ACC112 (cell line): ENCODE data around the gene SCTR.

Experiments used
- H2AFZ ChIP-seq: fragments of 200-600 bp; sonication (generic); one replicate; pipeline ENCODE4 v1.6.0; 2017; ENCODE audit warnings: antibody characterized with exemption, low read length; ENCODE audit not compliant: unreplicated experiment
- H3K27ac ChIP-seq: fragments of 200-600 bp; sonication (generic); 2 replicates; pipeline ENCODE4 v1.5.1; 2014; ENCODE audit warnings: low read depth, mild to moderate bottlenecking, antibody characterized with exemption, low read length, moderate library complexity
- H3K27me3 ChIP-seq: fragments of 200-600 bp; sonication (generic); 2 replicates; pipeline ENCODE4 v1.6.1; 2014; ENCODE audit warnings: mild to moderate bottlenecking, antibody characterized with exemption, low read length, moderate library complexity, mixed read lengths; ENCODE audit not compliant: insufficient read depth
- H3K36me3 ChIP-seq: fragments of 200-600 bp; sonication (generic); 2 replicates; pipeline ENCODE4 v1.6.1; 2016; ENCODE audit warnings: mild to moderate bottlenecking, antibody characterized with exemption, low read length, moderate library complexity, mixed read lengths; ENCODE audit not compliant: insufficient read depth
- H3K4me1 ChIP-seq: fragments of 200-600 bp; sonication (generic); one replicate; pipeline ENCODE4 v1.6.1; 2016; ENCODE audit warnings: low read length, mixed read lengths; ENCODE audit not compliant: insufficient read depth, unreplicated experiment, control insufficient read depth
- H3K4me3 ChIP-seq: fragments of 200-600 bp; sonication (generic); 2 replicates; pipeline ENCODE4 v1.5.1; 2014; ENCODE audit warnings: mild to moderate bottlenecking, low read depth, low read length
- H3K79me2 ChIP-seq: fragments of 200-600 bp; sonication (generic); one replicate; pipeline ENCODE4 v1.6.0; 2016; ENCODE audit warnings: low read length; ENCODE audit not compliant: control insufficient read depth, unreplicated experiment, insufficient read depth

SCTR gene

DNA sequence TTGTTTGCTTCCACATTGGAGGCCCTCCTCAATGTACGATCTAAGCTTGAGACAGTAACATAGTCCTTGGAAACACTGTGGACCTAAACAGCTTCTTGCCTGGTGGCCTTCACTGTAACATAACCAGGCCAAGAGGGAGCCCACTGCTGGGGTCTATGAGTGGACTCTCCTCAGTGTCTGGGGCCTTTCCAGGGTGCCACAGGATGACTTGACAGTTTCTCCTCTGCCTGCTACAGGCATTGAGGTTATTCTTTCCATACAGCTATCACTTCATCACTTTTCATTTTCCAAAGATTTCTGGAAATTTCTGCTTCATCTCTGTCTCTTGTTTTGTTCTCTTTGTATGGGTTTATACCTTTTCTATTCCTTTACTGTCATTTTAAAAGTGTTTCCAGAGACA lies 11.3 kb downstream of the SCTR start:
- no peaks in the 10 kb centered on the region for H3K79me2 ChIP-seq
- peaks cover 61% of the 10 kb centered on the region for H3K27me3 ChIP-seq
- H3K27ac ChIP-seq = no peak overlapping the region
- H3K4me1 ChIP-seq = no peaks in the 10 kb centered on the region
- no peak overlapping the region for H2AFZ ChIP-seq
- no peaks in the 10 kb centered on the region for H3K36me3 ChIP-seq
- no peak overlapping the region for H3K4me3 ChIP-seq

DNA sequence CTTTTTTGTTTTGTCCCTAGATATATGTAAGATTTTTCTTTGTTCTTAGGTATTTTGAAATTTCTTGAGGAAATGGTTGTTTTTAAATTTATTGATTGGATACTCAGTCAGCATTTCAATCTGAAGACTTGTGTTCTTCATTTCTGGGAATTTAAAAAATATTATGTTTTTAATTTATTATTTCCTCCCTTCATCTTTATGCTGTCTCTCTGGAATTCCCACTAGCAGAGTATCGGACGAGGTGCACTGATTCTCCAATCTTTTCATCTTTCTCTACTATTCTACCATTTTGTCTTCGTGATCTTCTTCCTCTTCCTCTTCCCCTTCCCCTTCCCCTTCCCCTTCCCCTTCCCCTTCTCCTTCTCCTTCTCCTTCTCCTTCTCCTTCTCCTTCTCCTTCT lies 12.3 kb downstream of the SCTR start:
- Histone ChIP-seq H3K4me3 (no peak overlapping the region), H3K36me3 (no peaks in the 10 kb centered on the region), H2AFZ (no peak overlapping the region)

DNA sequence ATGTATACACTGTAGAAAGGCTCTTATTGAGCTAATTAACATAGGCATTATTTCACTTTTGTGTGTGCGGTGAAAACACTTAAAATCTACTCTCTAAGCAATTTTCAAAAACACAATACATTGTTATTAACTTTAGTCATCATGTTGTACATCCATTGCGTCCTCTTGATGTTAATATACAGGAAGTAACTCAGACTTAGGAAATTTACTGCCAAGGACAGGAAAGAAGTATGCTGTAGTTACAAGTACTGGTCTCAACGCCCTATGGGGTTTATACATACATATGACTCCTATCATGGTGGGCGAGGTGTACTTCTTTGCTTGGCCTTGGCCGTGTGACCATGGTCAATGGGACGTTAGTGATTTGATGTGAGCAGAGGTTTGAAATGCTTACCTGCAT lies 15.5 kb downstream of the SCTR start:
- no peak overlapping the region for H3K4me3 ChIP-seq
- H3K4me1 ChIP-seq = no peaks in the 10 kb centered on the region
- peaks cover 34% of the 10 kb centered on the region for H3K27me3 ChIP-seq
- no peaks in the 10 kb centered on the region for H3K36me3 ChIP-seq
- no peaks in the 10 kb centered on the region for H3K79me2 ChIP-seq
- no peak overlapping the region for H3K27ac ChIP-seq
- no peak overlapping the region for H2AFZ ChIP-seq

More for the DNA sequence above, 12.3 kb downstream of the SCTR start:
- Histone ChIP-seq H3K79me2 (no peaks in the 10 kb centered on the region), H3K27me3 (peaks cover 58% of the 10 kb centered on the region), H3K27ac (no peak overlapping the region), H3K4me1 (no peaks in the 10 kb centered on the region)

DNA sequence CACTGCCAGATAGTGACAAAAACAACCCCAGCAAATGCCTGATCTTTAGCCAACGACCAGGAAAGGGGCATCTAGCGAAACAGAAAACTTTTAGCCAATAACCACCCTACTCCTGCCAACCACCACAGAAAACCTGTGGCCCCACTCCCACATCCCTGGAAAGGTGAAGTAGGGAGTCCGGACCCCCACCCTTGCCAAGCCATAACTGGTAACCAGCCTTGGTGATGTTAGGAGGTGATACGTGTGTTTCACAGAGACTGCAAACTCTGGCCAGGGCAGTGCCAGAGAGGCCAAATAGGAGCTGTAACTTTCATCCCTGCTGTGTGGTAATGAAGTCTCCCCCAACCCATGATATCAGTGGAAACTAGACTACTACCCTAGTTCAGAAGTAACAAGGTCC lies 27.6 kb downstream of the SCTR start:
- H3K79me2 ChIP-seq = no peaks in the 10 kb centered on the region
- no peaks in the 10 kb centered on the region for H3K36me3 ChIP-seq
- H3K4me3 ChIP-seq = no peak overlapping the region
- H3K27ac ChIP-seq = no peak overlapping the region
- peaks cover 9% of the 10 kb centered on the region for H3K4me1 ChIP-seq
- H2AFZ ChIP-seq = no peak overlapping the region
- peaks cover 53% of the 10 kb centered on the region for H3K27me3 ChIP-seq

DNA sequence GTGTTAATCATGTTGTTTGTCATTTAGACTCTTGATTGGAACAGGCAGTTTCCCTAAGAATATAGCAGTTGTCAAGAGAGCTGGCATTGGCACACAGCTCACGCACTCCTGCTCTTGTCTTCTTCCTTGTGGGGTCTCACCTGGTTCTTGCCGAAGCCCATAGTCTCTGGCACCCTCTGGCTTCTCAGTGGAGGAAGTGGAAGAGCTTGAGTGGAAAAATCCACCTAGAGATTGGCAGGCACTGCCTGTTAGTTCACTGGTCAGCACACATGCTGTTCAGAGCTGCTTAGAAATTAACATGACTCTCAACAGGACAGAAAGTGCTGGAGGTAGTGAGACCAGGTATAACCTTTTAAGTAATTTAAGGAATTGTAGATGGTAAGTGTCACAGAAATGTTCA lies 28.3 kb downstream of the SCTR start:
- Histone ChIP-seq H3K27me3 (peaks cover 47% of the 10 kb centered on the region), H3K79me2 (no peaks in the 10 kb centered on the region), H3K4me1 (peaks cover 10% of the 10 kb centered on the region), H2AFZ (no peak overlapping the region), H3K4me3 (no peak overlapping the region), H3K27ac (no peak overlapping the region), H3K36me3 (no peaks in the 10 kb centered on the region)

DNA sequence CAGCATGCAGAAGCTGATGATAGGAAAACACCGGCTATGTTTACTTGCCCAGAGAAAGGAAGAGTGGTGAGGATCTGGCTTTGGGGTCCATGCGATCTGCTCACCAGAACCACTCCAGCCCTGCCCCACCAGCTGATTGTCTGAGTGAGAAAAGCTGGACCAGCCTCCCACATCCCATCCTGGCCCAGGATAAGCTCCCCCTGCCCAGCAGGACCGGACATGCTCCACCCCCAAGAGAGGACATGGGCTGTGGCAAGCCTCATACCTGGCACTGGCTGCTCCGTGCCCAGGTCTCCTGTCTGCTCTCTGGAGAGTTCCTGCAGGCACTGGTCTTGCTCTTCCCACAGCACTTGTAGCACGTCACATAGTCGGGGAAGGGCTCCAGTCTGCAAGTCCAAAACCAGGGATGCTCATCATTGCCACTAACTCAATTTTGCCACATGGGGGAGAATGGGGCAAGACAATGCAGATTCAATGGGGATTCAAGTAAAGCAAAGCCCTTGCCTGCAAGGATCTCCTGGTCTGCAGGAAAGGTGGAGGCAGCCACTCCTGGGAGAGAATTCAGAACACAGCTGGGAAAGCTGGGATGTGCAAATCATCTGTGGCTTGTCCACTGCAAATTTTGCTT lies 30.0 kb downstream of the SCTR start:
- H3K27ac ChIP-seq = no peak overlapping the region

DNA sequence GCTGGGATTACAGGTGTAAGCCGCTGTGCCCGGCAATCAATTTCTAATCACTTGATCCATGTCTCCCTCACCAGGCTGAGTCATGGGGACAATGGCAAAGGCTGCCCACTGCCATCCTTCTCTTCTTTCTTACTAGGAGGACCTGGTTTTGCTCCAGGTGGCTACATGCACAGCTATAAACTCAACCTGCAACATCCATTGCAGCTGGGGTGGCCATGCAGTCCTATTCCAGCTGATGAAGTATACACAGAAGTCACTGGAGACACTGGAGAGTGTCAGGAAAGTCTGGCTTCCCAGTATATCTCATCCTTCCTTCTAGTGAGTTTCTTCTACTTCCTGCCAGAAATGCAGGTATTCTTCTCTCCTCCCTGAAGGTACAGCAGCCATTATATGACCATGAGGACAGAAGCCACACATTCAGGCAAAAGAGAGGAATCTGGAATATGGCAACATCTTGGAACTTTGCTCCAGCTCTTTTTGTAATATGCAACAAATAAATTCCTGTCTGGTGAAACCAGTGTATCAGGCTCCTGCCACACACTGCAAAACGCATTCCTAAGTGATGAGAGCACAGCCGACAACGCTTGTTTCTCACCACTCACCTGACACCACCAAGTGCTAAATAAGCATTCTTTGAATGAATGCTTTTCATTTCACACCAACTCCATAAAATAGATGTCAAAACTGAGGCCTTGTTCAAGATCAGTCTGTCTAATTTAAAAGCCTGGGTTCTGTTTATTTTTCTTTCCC lies 32.3 kb downstream of the SCTR start:
- Histone ChIP-seq H3K4me1 (peaks cover 26% of the 10 kb centered on the region), H3K4me3 (no peak overlapping the region), H3K79me2 (no peaks in the 10 kb centered on the region), H3K36me3 (no peaks in the 10 kb centered on the region), H3K27me3 (peaks cover 22% of the 10 kb centered on the region), H3K27ac (peak overlapping the region; percentile 21; the same call in 1 of the 2 replicates), H2AFZ (no peak overlapping the region)

More for the DNA sequence above, 30.0 kb downstream of the SCTR start:
- no peaks in the 10 kb centered on the region for H3K36me3 ChIP-seq
- no peaks in the 10 kb centered on the region for H3K79me2 ChIP-seq
- no peak overlapping the region for H3K4me3 ChIP-seq
- H3K27me3 ChIP-seq = peaks cover 44% of the 10 kb centered on the region
- peaks cover 19% of the 10 kb centered on the region for H3K4me1 ChIP-seq
- H2AFZ ChIP-seq = no peak overlapping the region

DNA sequence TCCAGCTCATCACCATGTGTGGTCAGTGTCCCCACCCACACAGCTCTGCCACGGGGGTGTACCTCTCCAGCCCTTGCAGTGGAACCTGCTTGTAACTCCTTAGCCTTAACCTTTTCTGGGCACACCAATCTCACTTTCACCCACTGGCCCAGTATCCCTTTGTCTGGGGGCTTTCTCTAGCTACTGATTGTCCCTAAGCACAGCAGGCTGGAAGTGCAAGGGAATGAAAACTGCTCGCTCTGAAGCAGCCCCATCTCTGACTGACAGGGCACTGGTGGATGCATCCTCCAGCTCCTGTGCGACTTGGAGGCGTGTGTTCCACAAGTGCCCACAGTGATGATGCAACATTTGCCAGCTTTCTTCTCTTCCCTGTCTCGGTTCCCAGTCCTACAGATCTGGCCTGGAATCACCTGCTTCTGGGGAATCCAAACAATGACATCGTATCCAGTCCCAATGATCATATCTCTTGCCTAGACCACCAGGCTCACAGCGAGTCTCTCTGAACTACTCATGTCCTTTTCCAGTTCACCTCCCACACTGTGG lies 33.6 kb downstream of the SCTR start:
- H3K4me1 ChIP-seq = peaks cover 35% of the 10 kb centered on the region
- H3K27ac ChIP-seq = no peak overlapping the region

DNA sequence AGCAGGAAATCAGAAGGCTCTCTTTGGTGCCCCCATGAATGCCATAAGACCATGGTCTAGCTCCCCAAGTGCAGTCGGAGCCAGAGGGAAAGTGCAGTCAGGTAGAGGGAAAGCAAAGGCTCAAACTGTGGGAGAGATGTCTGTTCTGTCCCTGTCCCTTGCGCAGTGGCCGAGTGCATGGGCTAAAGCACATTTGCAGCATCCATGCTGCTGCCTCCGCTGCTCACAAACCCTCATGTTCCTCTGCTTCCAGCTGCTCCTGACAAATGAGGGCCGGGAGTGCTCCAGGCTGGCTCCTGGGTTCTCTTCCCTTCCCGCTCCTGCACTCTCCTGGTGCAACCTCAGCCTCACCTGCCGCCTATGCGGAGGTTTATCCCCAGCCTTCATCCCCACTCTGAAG lies 34.2 kb downstream of the SCTR start:
- no peak overlapping the region for H3K27ac ChIP-seq
- no peaks in the 10 kb centered on the region for H3K36me3 ChIP-seq
- no peak overlapping the region for H2AFZ ChIP-seq
- H3K27me3 ChIP-seq = 0 out of 2 replicates have a peak, but pooled peaks cover 3% of the 10 kb centered on the region
- no peak overlapping the region for H3K4me3 ChIP-seq
- H3K79me2 ChIP-seq = no peaks in the 10 kb centered on the region
- H3K4me1 ChIP-seq = peaks cover 36% of the 10 kb centered on the region

More for the DNA sequence above, 33.6 kb downstream of the SCTR start:
- no peak overlapping the region for H3K4me3 ChIP-seq
- H3K36me3 ChIP-seq = no peaks in the 10 kb centered on the region
- no peaks in the 10 kb centered on the region for H3K79me2 ChIP-seq
- no peak overlapping the region for H2AFZ ChIP-seq
- peaks cover 10% of the 10 kb centered on the region for H3K27me3 ChIP-seq

DNA sequence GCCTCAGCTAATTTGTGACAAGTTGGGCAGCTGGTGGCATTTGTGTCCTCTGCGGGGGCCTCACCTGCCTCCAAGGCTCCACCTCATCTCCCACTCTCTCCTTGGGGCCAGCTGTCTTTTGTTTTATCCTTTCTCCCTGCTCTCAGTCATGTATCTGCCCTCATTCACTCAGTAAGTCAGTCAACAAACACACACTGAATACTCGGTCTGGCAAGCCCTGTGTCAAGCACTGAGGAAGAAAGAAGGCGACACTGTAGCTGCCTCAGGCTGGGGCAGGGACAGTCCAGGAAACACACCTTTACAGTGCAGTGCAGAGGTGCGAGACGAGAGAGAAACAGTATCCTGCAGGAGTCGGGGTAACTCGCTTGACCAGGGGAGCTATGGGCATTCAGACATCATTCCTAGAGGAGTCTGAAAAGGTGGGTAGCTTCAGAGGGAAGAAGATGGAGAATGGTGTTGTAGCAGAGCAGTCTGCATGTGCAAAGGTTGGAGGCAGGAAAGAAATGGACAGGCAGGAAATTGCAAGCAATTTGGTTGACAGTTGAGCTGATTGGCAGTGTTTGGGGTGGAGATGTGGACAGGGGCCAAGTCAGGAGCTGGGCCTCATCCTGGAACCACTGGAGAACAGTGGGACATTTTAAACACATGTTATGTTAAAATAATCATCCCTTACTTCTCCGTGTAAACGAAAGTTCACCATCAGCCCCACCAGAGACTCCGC lies 34.9 kb downstream of the SCTR start:
- H3K4me3 ChIP-seq = no peak overlapping the region
- H2AFZ ChIP-seq = no peak overlapping the region
- no peaks in the 10 kb centered on the region for H3K27me3 ChIP-seq
- H3K36me3 ChIP-seq = no peaks in the 10 kb centered on the region
- H3K79me2 ChIP-seq = no peaks in the 10 kb centered on the region
- peaks cover 42% of the 10 kb centered on the region for H3K4me1 ChIP-seq
- H3K27ac ChIP-seq = no peak overlapping the region
